CMK (cell line): ENCODE measurements around the gene NGEF.
"Not testable (repeated sequence)": the region's sequence is repeated elsewhere in the genome, so short reads cannot be mapped to it uniquely, and the experiment has no call there.

Experiments
- DNase-seq: peaks from one replicate; pipeline ENCODE4 v3.0.0-alpha.2; 2010; ENCODE audit warnings: low read depth

Gene NGEF

DNA sequence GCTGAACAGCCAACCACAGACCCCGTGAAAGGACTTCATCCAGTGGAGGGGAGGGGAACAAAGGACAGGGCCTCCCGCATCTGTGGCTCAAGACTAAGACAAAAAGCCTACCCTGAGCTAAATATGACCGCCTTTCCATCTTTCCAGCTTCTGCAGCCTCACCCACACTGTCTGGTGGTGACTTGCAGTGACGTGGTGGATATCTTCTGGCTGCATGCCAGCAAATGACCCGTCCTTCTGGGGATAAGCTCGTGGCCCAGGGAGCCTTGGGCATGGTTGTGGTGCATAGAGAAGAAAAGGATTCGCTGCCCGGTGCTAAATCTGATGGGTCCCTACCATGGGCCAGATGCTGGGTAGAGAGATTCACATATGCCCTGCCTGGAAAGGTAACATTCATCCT is 8.7 kb upstream of the NGEF start:
- DNase-seq: no peak

DNA sequence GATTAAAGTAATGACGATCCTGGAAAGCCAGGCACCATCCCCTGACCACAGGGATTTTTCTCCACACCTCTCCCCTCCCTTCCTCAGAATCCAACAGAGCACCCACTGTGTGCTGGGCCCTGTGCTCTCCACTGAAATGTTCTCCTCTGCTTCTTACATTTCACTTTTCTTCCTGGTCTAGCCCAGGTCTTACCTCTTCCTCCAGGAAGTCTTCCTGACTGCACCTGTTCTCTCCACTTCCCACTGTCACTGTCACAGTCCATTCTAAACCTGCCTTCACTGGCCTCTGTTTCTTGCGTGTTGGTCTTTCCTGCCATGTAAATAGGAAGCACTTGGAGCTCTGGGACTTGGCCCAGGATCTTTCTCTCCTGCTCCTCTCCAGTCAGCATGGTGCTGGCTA is 7.4 kb upstream of the NGEF start:
- no peak for DNase-seq

DNA sequence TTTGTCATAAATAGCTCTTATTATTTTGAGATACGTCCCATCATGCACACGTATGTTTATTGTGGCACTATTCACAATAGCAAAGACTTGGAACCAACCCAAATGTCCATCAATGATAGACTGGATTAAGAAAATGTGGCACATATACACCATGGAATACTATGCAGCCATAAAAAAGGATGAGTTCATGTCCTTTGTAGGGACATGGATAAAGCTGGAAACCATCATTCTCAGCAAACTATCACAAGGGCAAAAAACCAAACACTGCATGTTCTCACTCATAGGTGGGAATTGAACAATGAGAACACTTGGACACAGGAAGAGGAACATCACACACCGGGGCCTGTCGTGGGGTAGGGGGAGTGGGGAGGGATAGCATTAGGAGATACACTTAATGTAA is 6.6 kb upstream of the NGEF start:
- DNase-seq: not testable (repeated sequence)

DNA sequence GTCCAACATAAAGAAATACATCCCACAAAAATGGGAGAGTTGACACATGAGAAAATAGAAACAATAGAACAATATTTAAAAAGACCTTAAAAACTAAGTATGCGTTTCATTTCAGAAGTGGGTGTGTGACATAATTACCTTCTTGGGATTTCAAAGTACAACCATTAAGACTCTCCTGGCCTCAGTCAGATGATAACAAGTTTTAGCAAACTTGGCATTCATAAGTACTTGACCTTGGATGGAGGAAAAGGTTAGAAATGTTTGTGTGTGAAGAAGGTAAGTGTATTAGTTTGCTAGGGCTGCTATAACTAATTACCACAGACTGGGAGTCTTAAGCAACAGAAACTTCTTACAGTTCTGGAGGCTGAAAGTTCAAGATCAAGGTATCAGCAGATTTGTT is 4.9 kb upstream of the NGEF start:
- no peak for DNase-seq

DNA sequence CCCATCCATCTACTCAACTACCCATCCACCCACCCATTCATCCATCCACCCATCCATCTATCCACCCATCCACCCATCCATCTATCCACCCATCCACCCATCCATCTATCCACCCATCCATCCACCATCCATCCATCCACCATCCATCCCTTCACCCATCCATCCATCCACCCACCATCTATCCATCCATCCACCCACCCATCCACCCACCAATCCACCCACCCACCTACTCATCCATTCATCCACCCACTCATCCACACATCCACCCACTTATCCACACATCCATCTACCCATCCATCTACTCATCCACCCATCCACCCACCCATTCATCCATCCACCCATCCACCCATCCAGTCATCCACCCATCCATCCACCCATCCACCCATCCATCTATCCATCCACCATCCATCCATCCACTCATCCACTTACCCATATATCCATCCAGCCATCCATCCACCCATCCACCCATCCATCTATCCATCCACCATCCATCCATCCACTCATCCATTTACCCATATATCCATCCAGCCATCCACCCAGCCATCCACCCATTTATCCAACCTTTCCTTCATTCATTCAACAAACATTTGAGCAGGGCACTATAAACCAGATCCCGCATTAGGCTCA is 2.1 kb upstream of the NGEF start:
- DNase-seq: no peak

DNA sequence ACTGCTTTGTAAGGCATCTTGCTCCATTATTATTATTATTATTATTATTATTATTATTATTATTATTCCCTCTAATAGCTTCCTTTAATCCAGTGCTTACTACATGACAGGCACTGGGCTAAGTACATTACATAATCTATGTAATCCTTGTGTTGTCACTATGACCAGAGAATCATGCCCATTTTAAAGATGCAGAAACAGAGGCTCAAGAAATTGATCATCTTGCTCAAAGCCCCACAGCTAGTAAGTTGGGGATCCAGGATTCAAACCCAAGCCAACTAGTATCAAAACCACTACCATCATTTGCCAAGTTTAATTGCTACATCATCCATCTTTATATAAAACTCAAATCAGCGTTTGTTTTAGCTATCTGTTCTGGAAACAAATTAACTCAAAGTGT is 594 bp upstream of the NGEF start:
- DNase-seq: no peak

DNA sequence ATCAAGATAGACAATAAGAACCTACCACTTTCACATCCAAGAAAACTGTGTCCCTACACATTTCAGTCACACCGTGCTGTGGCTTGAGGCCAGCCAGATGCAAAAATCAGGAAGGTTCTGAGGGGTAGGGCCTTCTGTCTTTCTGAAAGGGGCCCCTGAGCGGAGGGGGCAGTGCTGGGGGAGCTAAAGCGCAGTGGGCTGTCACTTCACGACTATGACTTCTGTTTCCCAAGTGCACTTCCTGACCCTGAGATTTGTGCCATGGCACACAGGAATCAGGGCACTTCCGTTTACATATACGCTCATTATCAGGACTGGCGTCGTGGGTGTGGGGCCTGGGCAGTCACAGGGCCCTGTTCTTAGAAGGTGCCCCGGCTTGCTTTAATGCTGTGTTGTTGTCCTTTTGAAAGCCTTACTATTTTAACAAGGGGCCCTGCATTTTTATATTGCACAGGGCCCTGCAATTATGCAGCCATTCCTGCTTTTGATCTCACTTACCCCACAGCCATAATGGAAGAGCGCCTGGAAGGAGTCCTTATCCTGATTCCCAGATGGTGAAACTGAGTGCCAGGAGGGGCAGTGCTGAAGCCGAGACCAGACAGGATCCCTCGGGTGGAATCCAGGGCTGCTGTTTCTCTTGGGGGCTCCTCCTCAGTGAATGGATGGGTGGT is 620 bp downstream of the NGEF start:
- no peak for DNase-seq

DNA sequence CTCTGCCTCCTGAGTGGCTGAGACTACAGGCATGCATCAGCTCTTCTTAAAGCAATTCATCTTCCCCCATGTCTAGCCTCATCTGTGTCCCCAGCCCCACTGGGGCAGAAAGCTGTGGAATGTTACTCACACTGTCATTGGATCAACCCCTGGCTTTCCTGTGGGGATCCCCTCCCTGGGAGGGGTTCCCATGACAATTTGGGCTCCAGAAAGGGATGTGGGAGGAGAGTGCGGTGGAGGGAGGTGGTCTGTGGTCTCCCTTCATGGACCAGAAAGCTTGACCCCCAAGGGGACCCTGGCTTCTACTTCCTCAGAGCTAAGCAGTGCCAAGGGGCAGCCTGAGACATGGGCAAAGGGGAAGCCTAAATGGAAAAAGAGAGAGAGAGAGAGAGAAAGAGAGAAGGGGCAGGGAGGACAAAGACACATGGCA is 1.3 kb downstream of the NGEF start:
- DNase-seq: no peak

DNA sequence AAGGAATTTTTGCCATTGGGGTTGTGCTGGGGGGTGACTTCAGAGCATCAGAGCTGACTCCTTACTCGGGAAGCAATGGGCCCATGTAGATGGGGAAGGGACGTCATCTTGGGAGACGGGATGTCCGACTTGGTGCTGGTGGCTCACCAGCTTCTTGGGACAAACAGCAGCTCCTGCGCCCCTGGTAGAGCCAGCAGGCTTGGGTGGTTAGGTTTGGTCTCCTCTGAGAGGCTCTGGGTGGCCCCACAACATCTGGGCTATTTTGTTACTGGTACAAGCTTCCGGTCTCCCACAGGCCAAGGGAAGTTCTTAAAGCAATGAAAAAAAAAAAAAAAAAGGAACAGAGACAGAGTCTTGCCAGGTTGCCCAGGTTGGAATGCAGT is 1.8 kb downstream of the NGEF start:
- DNase-seq: no peak

DNA sequence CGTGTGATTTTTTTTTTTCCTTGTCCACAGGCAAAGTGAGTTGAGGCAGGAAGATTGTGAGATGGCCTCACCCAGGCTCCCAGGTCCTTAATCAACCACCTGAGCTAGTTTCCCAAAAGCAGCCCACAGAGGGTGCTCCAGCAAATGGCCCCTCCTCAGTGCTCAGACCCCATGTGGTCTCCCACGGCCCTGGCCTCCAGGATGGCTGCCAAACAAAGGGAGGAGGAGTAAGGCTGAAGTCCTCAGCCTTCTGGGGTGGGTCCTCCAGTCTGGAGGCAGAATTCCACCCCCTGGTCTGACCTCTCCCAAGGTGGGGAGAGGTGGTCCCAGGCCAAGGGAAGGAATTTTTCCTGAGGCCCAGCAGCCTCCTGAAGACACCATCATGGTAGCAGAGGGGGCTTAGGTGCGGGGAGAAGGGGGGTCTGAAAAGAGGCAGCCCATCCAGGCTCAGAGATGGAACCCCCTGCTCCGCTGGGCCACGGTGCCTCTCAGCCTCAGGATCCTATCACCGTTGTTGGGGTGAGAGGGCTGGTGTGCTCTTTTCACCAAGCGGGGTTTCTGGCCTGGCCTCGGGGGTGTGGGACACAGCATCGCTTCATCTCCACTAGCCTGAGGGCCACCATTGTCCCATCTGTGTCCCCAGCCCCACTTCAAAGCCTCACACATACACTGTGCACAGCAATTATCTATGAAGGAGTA is 2.3 kb downstream of the NGEF start:
- no peak for DNase-seq

DNA sequence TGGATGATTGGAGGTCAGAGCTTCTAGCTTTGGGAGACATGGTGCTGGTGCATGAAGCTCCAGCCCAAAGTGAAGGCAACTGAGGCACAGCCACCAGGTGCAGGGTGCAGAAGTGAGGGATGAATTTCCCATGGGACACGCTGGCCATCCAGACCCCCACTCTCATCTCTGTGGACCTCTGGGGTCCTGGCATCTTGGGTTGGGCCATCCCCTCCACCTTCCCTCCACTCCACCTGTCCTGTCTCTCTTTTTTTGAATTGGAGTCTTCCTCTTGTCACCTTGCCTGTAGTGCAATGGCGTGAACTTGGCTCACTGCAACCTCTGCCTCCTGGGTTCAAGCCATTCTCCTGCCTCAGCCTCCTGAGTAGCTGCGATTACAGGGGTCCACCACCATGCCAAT is 3.4 kb downstream of the NGEF start:
- DNase-seq: no peak

DNA sequence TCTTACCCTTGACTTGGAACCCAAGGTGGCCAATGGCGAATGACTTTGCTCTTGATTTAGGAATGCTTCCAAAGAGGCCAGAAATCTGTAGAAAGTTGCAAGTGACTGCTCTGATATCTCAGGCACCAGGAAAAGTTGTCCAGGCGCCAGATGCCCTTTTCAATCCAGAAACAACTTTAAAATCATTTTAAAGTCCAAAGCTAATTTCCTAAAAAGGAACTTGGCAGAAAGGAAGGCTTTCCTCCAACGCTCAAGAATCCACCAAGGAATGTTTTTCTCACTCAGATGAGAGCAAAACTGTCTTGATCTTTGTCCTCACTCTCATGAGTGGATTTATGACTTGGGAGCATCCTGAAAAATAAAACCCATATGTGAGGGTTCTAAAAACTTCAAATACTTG is 5.3 kb downstream of the NGEF start:
- DNase-seq: no peak

DNA sequence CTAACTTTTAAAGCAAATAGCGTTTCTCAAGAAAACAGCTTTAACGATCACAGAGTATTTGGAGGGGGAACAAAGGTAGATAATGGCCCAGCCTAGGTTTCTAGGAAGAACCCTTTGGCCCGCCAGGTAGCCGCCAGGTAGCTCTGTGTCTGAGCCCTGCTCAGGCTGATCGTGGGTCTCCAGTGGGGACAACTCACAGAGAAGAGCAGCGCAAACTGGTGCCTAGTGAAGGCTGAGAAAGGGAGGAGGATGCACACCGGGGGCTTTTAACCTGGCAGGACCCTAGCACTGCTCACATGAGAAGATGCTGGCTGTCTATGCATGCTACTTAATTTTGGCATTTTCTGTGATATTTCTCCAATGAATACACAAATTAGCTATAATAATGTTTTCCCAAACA is 5.8 kb downstream of the NGEF start:
- DNase-seq: no peak

DNA sequence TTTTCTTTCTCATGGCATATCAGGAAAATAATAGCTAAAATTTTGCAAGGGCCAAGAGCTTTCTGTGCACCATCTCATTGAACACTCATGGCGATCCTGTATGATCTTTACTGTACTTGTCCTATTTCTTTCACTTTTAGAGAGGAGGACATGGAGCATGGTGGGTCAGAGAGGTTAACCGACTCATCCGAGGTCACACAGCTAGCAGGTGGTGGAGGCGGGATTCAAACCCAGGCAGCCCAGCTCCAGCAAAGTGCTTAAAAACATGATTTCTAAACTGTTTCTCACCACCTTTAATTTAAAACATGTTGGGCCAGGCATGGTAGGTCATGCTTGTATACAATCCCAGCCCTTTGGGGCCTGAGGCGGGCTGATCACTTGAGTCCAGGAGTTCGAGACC is 6.4 kb downstream of the NGEF start:
- DNase-seq: no peak

DNA sequence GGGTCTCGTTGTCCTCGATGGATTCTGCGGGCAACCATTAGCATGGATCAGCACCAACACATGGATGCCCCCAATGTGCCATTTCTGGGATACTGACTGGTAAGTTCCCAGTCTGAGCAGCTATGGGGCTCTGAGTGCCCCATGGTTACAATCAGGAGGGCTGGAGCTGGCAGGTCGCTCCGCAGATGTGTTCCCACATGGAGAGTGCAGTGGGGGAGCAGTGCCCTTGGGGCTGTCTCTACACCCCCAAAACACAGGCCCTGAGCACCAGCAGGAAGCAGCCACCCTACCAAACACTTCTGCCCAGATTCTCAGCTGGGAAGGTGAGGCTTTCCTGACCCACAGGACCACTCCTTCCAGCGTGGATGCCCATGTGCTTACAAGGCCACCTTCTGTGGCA is 8.0 kb downstream of the NGEF start:
- no peak for DNase-seq

DNA sequence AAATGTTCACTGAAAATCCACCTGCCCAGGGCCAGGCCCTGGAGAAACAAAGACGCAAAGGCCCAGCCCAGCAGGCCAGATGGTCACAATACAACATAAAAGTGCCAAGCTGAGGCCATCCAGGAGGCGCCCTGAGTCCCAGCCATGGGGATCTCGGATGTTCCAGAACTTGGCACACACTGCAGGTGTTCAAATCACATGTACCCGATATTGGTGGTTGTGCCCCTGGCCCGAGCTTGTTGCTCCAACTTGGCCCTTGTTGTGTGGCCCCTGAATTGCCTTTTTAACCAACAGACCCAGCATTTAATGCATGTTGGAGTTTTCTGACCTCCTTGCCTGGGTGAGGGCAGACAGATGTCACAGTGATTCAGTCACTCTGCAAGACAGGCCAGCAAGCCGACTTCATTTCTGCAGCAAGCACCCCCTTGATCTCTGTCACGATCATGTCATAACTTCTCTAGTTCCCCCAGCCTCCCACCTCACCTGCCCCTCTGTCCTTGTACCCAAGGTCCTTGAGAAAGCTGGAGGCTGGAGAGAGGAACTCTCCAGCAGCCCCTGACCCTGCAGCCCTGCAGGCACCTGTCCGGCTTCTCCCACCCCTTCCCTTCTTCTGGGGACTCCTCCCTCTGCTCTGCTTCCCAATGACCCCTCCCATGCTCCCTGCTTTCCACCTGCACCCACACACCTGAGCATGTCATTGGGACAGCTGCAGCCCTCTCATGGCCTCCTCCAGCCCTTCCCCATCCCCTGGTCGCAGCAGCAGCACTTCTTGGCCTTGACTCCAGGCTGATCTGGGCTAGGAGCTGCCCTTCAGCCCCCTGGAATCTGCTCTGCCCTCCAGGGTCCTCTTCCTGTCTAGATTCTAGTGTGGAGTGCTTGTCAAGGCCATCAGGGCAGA is 9.1 kb downstream of the NGEF start:
- DNase-seq: no peak

DNA sequence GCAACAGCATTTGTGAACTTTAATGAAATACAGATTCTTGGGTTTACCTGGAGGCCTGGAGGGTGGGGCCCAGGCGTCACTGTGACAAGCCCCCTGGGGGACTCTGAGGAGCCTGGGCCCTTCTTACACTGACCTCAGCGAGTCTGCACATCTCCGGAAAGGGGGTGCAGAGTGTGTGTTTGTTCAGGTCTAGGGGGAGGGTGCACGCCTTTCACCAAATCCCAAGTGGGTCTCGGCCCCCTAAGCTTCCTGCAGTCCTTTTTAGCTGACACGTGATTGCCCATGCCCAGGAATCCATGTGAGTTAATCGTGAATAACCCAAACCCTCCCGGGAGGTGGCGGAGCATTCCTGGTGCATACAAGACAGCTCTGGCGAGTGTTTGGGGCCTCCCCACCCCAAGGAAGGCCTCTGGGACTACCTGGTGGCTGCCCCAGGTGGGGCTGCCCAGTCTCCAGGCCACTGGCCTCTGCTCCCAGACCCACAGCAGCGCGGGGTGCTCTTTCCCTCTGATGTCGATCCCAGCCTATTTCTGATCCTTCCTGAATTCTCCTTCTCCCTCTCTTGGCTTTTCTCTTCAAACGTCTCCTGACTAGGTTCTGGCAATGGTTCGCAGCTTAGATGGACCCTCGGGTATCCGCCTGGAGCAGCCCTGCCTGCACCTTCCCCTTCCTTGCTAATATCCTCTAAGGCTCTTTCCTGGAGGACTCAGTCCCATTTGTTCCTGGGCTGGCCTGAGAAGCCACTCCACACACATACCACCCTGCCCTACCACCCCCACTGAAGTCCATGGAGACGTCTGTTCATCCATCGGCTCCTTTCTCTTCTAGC is 10.0 kb downstream of the NGEF start:
- no peak for DNase-seq

DNA sequence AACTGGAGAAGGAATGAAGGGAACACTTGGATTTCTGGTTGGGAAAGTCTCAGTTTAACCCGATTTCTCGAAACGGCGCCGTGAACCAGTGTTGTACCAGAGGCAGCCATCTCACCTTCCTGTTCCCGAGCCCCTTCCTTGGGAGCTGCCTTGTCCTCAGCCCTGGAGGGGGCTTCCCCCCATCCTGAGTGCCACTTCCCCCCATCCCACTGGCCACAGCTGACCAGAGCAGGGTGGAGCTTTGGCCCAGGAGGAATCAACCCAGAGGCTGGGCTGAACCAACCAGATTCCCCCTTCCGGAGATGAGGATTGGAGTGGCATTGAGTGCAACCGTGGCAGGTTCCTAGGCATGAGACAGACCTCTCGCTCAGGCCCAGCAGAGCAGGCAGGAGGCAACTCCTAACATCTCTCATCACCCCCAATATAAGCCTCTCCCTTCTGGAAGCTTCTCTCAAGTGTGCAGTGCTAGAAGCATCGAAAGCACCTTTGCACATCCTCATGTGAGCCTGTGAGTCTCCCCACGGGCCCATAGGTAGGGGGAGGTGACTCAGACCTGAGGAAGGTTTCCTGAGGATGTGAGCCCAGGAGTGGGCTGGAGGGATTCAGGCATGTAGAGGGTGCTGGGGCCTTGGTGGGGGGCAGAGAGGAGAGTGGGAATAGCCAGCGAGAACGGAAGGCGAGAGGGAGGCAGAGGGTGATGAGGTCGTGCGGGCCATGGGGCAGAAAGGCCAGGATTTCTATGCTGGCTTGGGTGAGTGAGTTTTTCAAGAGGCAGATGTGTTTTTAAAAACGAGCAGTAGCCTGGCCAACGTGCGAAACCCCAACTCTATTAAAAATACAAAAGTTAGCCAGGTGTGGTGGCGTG is 11.9 kb downstream of the NGEF start:
- no peak for DNase-seq

DNA sequence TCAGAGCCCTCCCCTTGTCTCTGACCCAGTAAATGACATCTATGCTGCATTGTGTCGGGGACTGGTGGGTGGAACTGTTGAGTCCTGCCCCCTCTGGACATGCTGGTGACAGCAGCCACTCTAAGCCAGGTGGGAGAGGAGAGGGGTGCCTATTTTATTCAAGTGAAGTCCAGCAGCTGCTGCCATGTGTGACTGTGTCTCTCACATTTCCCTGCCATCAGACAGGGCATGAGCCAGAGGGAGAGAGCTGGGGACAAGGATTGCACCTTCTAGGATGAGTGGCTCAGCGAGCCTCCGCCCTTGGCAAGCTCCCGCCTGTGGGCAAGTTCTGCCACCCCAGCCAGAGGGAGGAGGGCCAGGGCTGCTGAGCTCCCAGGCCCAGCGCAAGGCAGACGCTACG is 13.7 kb downstream of the NGEF start:
- no peak for DNase-seq

DNA sequence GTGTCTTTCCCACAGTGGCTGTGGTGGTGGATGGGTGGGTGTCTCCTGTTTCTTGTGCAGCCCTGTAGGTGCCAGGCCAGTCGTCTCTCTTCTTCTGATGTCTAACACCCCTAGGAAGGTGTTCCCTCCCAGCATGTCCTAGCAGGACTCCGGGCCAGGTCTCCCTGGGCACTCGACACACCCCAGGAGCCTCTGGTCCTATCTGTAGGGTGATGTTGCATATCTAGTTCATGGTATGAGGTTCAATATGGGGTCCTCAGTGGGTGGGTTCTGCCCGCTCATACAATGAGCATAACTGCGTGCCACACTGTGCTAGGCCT is 14.4 kb downstream of the NGEF start:
- DNase-seq: no peak
